Muscle layer of colon (tissue), 2 donors: Measurements from ENCODE around the gene PAK5.

Experiments used
- H3K27ac ChIP-seq: one replicate; pipeline ENCODE4 v1.7.0; 2013; ENCODE audit warnings: low read depth, mild to moderate bottlenecking, low read length, moderate library complexity
- H3K27me3 ChIP-seq, 2 donors: one replicate each; pipeline ENCODE4 v1.7.0; 2013; ENCODE audit warnings: low read length in 2 of 2, mild to moderate bottlenecking in 2 of 2; ENCODE audit not compliant: insufficient read depth in 2 of 2, control insufficient read depth in 1 of 2
- H3K36me3 ChIP-seq: one replicate; pipeline ENCODE4 v1.7.0; 2013; ENCODE audit warnings: mild to moderate bottlenecking, low read length; ENCODE audit not compliant: insufficient read depth
- H3K4me1 ChIP-seq: one replicate; pipeline ENCODE4 v1.7.0; 2013; ENCODE audit warnings: mild to moderate bottlenecking, low read length; ENCODE audit not compliant: insufficient read depth
- H3K4me3 ChIP-seq, 2 donors: one replicate each; pipeline ENCODE4 v1.7.0; 2013; ENCODE audit warnings: low read length in 2 of 2, low read depth in 1 of 2, mild to moderate bottlenecking in 1 of 2, moderate library complexity in 1 of 2
- H3K9ac ChIP-seq: one replicate; pipeline ENCODE4 v1.7.0; 2013; ENCODE audit warnings: low read length
- H3K9me3 ChIP-seq: one replicate; pipeline ENCODE4 v1.7.0; 2013; ENCODE audit warnings: mild to moderate bottlenecking, low read length
- donor health status: abdominal sarcoma.
- donor health status: Adenocarcinoma of cecum.

PAK5 gene

DNA sequence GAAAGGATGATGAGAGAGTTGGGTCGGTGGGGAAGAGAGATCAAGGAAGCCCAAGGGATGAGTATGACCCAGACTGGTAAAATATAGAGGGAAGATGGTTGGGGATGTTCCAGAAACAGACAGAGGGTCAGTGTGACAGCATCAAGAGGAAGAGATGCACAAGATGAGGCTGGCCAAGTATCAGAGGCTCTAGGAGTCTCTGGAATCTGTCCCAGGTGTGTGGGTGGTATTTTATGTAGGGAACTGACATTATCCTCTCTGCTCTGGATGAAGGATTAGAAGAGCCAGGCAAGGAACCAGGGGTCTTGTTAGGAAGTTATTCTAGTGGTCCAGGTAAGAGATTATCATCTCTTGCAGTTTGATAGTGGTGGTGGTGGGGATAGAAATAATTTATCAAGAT lies 3.6 kb downstream of the PAK5 start:
- no peaks in the 10 kb centered on the region for H3K4me1 ChIP-seq
- H3K27ac ChIP-seq = no peak overlapping the region
- H3K4me3 ChIP-seq = no peak overlapping the region
- no peak overlapping the region for H3K9ac ChIP-seq
- no peaks in the 10 kb centered on the region for H3K9me3 ChIP-seq
- H3K27me3 ChIP-seq = peaks cover 0 to 13% of the 10 kb centered on the region in 2 donors
- no peaks in the 10 kb centered on the region for H3K36me3 ChIP-seq

DNA sequence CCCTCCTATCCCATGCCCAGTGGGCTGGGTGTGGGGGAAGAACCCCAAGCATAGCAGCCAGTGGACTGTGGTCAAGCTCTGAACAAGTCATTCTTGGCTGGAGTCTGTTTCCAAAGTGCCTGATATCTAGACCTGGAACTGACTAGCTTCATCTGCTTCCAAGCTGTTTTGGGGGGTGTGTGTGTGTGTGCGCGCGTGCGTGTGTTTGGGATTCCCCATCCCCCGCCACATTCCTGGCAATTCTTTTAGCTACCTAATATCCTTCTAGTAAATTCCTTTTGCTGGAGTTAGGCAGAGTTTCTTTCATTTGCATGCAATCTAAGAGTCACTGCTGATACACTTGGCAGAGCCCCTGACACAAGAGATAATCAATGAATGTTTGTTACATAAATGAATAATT lies 7.8 kb downstream of the PAK5 start:
- no peaks in the 10 kb centered on the region for H3K27me3 ChIP-seq
- no peak overlapping the region for H3K27ac ChIP-seq
- no peaks in the 10 kb centered on the region for H3K9me3 ChIP-seq
- no peak overlapping the region for H3K9ac ChIP-seq
- no peak overlapping the region for H3K4me3 ChIP-seq
- H3K36me3 ChIP-seq = no peaks in the 10 kb centered on the region
- H3K4me1 ChIP-seq = no peaks in the 10 kb centered on the region

DNA sequence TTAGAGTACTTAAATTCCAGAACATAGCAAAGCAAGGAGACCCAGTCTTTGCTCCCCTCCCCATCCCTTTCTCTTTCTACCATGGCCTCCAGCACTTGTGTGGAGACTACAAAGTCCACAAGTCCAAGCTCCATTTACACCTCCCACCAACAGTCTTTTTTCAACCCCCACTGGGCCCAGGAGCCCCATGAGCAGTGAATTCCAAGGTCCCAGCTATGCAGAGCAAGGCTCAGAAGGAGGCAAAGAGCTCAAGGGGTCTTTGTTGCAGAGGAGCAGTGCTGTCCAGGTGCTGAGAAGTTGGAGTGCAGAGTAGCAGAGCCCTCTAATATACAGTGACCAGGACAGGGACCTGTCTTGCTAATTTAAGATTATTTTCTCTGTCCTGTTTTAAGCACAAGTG lies 9.0 kb downstream of the PAK5 start:
- Histone ChIP-seq H3K36me3 (no peaks in the 10 kb centered on the region), H3K9me3 (no peaks in the 10 kb centered on the region), H3K4me3 (no peak overlapping the region), H3K9ac (no peak overlapping the region), H3K27me3 (no peaks in the 10 kb centered on the region), H3K27ac (no peak overlapping the region), H3K4me1 (no peaks in the 10 kb centered on the region)

DNA sequence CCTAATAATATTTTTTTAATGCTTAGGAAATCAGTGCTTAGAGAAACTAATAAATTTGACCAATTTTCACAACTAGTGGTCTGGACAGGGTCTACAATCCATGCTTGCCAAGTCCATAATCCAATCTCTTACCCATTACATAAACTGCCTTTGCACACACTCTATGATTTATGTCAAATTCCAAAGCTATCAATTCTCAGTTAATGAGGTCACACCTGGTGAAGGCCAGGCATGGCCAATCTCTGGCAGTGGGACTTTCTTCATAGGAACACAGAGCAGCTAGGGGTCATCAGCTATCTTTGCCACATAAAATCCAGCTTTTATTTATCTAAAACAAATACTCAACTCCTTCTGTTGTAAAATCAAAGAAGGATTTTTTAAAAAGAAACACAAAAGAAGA lies 21.2 kb downstream of the PAK5 start:
- H3K9me3 ChIP-seq = no peaks in the 10 kb centered on the region
- H3K27ac ChIP-seq = no peak overlapping the region
- H3K4me3 ChIP-seq = no peak overlapping the region
- H3K9ac ChIP-seq = no peak overlapping the region
- H3K4me1 ChIP-seq = no peaks in the 10 kb centered on the region
- no peaks in the 10 kb centered on the region for H3K36me3 ChIP-seq
- H3K27me3 ChIP-seq = no peaks in the 10 kb centered on the region

DNA sequence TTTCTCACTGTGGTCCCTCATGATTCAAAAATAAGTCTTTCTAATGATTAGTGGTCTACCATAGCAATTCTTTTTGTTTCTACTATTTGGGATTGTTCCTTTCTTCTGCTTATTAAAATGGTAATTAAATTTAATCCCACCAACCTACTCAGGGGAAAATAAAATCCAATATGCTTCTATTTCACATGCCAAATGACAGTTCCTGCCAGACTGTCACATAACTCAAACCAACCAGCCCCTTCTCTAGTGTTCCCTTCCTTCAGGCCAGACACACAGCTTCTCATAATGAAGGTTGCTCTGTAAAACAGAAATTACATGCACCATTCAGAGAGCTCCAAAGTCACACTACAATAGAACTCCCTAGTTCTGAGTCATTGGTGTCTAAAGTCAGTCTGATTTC lies 23.2 kb downstream of the PAK5 start:
- Histone ChIP-seq H3K36me3 (no peaks in the 10 kb centered on the region), H3K27ac (no peak overlapping the region), H3K27me3 (no peaks in the 10 kb centered on the region), H3K4me3 (no peak overlapping the region), H3K4me1 (no peaks in the 10 kb centered on the region), H3K9ac (no peak overlapping the region), H3K9me3 (no peaks in the 10 kb centered on the region)

DNA sequence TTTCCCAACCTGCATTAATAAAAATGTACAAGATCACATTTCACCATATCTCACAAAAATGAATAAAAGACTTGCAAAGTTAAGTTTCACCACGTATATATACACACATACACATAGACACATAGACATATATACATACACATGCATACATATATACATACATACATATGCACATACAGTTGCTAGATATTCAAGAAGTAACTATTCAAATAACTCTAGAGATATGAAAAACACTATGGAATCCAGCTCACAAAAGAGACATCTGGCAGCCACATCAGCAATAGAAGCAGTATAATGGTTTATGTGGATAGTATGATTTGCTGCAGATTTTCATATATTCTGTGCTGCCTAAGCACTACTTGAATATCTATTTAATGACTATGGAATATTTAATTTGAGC lies 28.1 kb downstream of the PAK5 start:
- no peaks in the 10 kb centered on the region for H3K4me1 ChIP-seq
- no peak overlapping the region for H3K27ac ChIP-seq
- no peak overlapping the region for H3K9ac ChIP-seq
- no peaks in the 10 kb centered on the region for H3K27me3 ChIP-seq
- H3K36me3 ChIP-seq = no peaks in the 10 kb centered on the region
- H3K4me3 ChIP-seq = no peak overlapping the region
- no peaks in the 10 kb centered on the region for H3K9me3 ChIP-seq

DNA sequence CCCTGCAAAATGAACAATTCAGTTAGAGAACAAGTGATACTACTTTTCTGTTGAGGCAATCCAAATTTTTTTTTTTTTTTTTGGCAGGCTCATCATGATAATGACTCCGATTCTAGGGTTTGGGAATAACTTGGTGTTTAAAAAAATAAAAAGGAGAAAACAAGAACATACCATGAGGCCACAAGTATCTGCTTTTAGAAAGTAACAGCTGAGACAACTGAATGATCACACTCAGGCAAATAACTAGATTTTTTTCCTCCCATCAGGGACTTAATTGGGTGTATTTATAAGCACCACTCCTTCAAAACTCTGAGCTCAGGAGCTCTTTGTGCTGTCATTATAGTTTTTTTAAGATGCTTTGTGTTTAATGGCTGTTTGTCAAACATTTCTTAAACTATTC lies 29.6 kb downstream of the PAK5 start:
- H3K27ac ChIP-seq = no peak overlapping the region
- H3K27me3 ChIP-seq = no peaks in the 10 kb centered on the region
- H3K4me3 ChIP-seq = no peak overlapping the region
- H3K4me1 ChIP-seq = no peaks in the 10 kb centered on the region
- no peaks in the 10 kb centered on the region for H3K36me3 ChIP-seq
- no peak overlapping the region for H3K9ac ChIP-seq
- no peaks in the 10 kb centered on the region for H3K9me3 ChIP-seq

DNA sequence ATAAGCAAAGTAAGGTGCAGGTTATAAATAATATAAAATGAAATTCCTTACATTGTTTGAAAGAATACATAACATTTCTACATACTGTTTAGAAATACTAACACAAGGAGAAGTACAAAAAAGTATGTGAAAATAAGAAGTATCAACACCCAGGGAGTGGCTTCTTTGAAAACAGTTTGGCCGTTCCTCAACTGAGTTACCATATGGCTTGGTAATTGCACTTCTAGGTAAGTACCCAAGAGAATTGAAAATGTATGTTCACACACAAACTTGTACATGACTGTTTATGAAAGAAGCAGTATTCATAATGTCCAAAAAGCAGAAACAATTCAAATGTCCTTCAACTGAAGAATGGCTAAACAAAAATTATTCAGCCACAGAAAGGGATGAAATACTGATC lies 30.7 kb downstream of the PAK5 start:
- no peaks in the 10 kb centered on the region for H3K4me1 ChIP-seq
- no peak overlapping the region for H3K27ac ChIP-seq
- no peaks in the 10 kb centered on the region for H3K9me3 ChIP-seq
- no peak overlapping the region for H3K9ac ChIP-seq
- no peak overlapping the region for H3K4me3 ChIP-seq
- no peaks in the 10 kb centered on the region for H3K27me3 ChIP-seq
- H3K36me3 ChIP-seq = no peaks in the 10 kb centered on the region

DNA sequence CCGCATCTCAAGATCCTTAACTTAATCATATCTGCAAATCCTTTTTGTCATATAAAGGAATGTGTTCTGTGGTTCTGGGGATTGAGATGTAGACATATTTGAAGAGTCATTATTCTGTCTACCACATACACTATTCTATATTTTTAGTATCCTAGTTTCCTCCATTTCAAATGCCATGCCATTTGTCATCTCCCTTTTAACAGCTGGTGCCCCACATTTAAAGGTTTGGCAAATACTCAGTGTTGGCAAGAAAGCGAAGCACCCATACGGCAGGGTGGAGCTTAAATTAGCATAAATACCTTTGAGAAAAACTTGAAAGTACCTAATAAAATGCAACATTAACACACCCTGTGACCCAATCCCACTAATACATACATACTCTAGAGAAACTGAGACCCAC lies 31.7 kb downstream of the PAK5 start:
- no peak overlapping the region for H3K4me3 ChIP-seq
- H3K27me3 ChIP-seq = no peaks in the 10 kb centered on the region
- H3K27ac ChIP-seq = no peak overlapping the region
- no peaks in the 10 kb centered on the region for H3K9me3 ChIP-seq
- no peak overlapping the region for H3K9ac ChIP-seq
- no peaks in the 10 kb centered on the region for H3K36me3 ChIP-seq
- H3K4me1 ChIP-seq = no peaks in the 10 kb centered on the region

DNA sequence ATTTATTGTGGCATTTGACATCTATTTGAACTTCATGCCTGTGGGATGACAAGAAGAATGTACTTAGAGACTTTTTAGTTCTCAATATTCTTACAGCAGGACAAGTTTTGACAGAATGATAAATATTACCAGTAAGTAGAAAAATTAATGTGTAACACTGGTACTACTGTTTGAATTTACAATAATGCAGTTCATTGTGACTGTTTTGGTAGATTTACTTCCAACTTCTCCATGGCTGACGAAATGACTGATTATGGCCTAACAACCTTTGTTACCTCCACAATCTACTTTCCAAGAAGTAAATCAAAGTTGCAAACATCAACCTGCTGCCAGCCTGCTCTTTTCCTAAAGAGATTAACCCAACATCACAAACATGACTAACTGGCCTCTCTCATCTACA lies 38.5 kb downstream of the PAK5 start:
- Histone ChIP-seq H3K4me3 (no peak overlapping the region), H3K9me3 (no peaks in the 10 kb centered on the region), H3K9ac (no peak overlapping the region), H3K36me3 (no peaks in the 10 kb centered on the region), H3K27me3 (no peaks in the 10 kb centered on the region), H3K4me1 (no peaks in the 10 kb centered on the region), H3K27ac (no peak overlapping the region)

DNA sequence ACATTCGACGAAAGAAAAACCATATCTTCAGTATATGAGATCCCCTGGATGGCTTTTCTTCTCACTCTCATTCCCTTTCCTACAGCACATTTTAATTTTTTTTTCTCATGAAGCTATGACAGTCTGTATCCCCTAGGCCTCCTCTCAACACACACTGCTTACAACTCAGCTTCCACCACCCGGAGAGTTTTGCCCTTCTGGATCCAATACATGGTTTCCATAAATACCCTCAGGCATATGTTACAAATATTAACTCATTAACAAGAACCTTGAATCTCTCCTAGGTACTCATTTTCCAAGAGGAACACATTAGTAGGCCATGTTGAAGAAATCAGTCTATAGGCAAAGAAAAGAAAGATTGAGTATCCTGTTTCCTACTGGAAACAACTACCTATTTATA lies 44.0 kb downstream of the PAK5 start:
- Histone ChIP-seq H3K36me3 (no peaks in the 10 kb centered on the region), H3K27ac (no peak overlapping the region), H3K4me3 (no peak overlapping the region), H3K4me1 (no peaks in the 10 kb centered on the region), H3K9me3 (no peaks in the 10 kb centered on the region), H3K27me3 (no peaks in the 10 kb centered on the region), H3K9ac (no peak overlapping the region)

DNA sequence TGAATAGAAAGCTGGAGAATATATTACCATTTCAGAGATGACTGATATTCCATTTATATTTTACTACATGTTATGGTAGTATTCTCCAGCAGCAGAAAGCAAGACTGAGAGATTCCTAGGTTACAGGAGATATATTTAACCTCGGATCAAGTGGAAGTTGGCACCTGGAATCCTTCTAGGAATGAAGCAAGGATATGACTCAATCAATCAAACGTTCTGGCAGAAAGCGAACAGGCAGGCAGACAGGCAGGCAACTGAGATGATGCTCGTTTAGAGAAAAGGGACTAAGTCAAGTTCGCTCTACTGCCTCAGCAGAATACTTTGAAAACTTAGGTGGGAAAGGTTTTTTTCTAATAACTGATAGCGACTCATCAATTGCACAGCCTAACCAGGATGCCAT lies 46.2 kb downstream of the PAK5 start:
- no peaks in the 10 kb centered on the region for H3K4me1 ChIP-seq
- H3K4me3 ChIP-seq = no peak overlapping the region
- no peak overlapping the region for H3K27ac ChIP-seq
- H3K27me3 ChIP-seq = no peaks in the 10 kb centered on the region
- no peaks in the 10 kb centered on the region for H3K36me3 ChIP-seq
- H3K9ac ChIP-seq = no peak overlapping the region
- no peaks in the 10 kb centered on the region for H3K9me3 ChIP-seq
